ENCODE data around the gene CEP112. TPM values are rescaled to one million over a fixed set of nuclear protein-coding genes. Genes with fewer than 3 reads are reported as not detected.

Gene CEP112
- polyA plus RNA-seq, 1 donor (not counting 4 experiments of a cell fraction or from before 2014, with no cell fraction given), result 2.6 TPM

GRCh38 chr17:65703891-65704290, 488.0 kb downstream of the CEP112 start:
- no peak overlapping the region for H3K9ac ChIP-seq (ENCODE audit: control insufficient read depth, extremely low read depth, insufficient read depth, low read length)
- no peak overlapping the region for H3K4me2 ChIP-seq (ENCODE audit: control insufficient read depth, extremely low read depth, insufficient read depth, low read depth, low read length)
- no peaks in the 10 kb centered on the region for H3K9me3 ChIP-seq (ENCODE audit: control insufficient read depth, low read depth, low read length)
- no peak overlapping the region for H3K4me3 ChIP-seq (ENCODE audit: control insufficient read depth in 2 of 3, extremely low read depth in 1 of 3, insufficient read depth in 2 of 3, low read depth in 1 of 3, low read length in 3 of 3)
- dilution Hi-C loops (cut with MboI; ENCODE audit: extremely low pct_ligation_motif_present, low sequenced_read_pairs), result no loop called here
- H3K27ac ChIP-seq (ENCODE audit: control insufficient read depth, insufficient read depth, low read length), result no peak overlapping the region
- H3K79me2 ChIP-seq (ENCODE audit: control insufficient read depth, insufficient read depth, low read length), result no peaks in the 10 kb centered on the region
- FAIRE-seq (no peak), DNase-seq (ENCODE audit: low read depth, low spot score) (no peak)
- H4K20me1 ChIP-seq (ENCODE audit: control insufficient read depth, extremely low read depth, insufficient read depth, low read length), result no peaks in the 10 kb centered on the region
- H3K9me1 ChIP-seq (ENCODE audit: control insufficient read depth, extremely low read depth, insufficient read depth, low read length), result no peaks in the 10 kb centered on the region
- no peaks in the 10 kb centered on the region for H3K4me1 ChIP-seq (ENCODE audit: control insufficient read depth, extremely low read depth, insufficient read depth, low read length)
- no peaks in the 10 kb centered on the region for H3K27me3 ChIP-seq (ENCODE audit: control insufficient read depth, extremely low read depth, insufficient read depth, low read length)
- H3K36me3 ChIP-seq (ENCODE audit: control insufficient read depth in 2 of 2, extremely low read depth in 1 of 2, insufficient read depth in 2 of 2, low read length in 2 of 2), result no peaks in the 10 kb centered on the region
- no peak for TF ChIP-seq CTCF (optimal IDR thresholded peaks at IDR 0.05 in 1 of 3, IDR thresholded peaks at IDR 0.05 in 1 of 3, conservative IDR thresholded peaks at IDR 0.05 in 1 of 3; ENCODE audit: extremely low read depth in 1 of 3, insufficient read depth in 2 of 3, low read length in 3 of 3)
- H2AFZ ChIP-seq (ENCODE audit: control insufficient read depth, low read length), result no peak overlapping the region

GRCh38 chr17:65699459-65699858, 492.5 kb downstream of the CEP112 start:
- no peaks in the 10 kb centered on the region for H3K79me2 ChIP-seq (ENCODE audit: control insufficient read depth, insufficient read depth, low read length)
- dilution Hi-C loops (cut with MboI; ENCODE audit: extremely low pct_ligation_motif_present, low sequenced_read_pairs), result no loop called here
- no peak for FAIRE-seq

More at GRCh38 chr17:65699459-65699858, 492.5 kb downstream of the CEP112 start:
- Histone ChIP-seq H3K4me2 (ENCODE audit: control insufficient read depth, extremely low read depth, insufficient read depth, low read depth, low read length) (no peak overlapping the region), H3K36me3 (ENCODE audit: control insufficient read depth in 2 of 2, extremely low read depth in 1 of 2, insufficient read depth in 2 of 2, low read length in 2 of 2) (no peaks in the 10 kb centered on the region), H3K9ac (ENCODE audit: control insufficient read depth, extremely low read depth, insufficient read depth, low read length) (no peak overlapping the region), H3K9me1 (ENCODE audit: control insufficient read depth, extremely low read depth, insufficient read depth, low read length) (no peaks in the 10 kb centered on the region), H3K4me1 (ENCODE audit: control insufficient read depth, extremely low read depth, insufficient read depth, low read length) (no peaks in the 10 kb centered on the region), H2AFZ (ENCODE audit: control insufficient read depth, low read length) (no peak overlapping the region), H3K27ac (ENCODE audit: control insufficient read depth, insufficient read depth, low read length) (no peak overlapping the region), H3K4me3 (ENCODE audit: control insufficient read depth in 2 of 3, extremely low read depth in 1 of 3, insufficient read depth in 2 of 3, low read depth in 1 of 3, low read length in 3 of 3) (no peak overlapping the region), H3K27me3 (ENCODE audit: control insufficient read depth, extremely low read depth, insufficient read depth, low read length) (no peaks in the 10 kb centered on the region), H4K20me1 (ENCODE audit: control insufficient read depth, extremely low read depth, insufficient read depth, low read length) (no peaks in the 10 kb centered on the region), H3K9me3 (ENCODE audit: control insufficient read depth, low read depth, low read length) (no peaks in the 10 kb centered on the region)
- DNase-seq (ENCODE audit: low read depth, low spot score), result no peak
- no peak for TF ChIP-seq EZH2 (IDR thresholded peaks at IDR 0.05; ENCODE audit: low read length)
- TF ChIP-seq CTCF (optimal IDR thresholded peaks at IDR 0.05 in 1 of 3, IDR thresholded peaks at IDR 0.05 in 1 of 3, conservative IDR thresholded peaks at IDR 0.05 in 1 of 3; ENCODE audit: extremely low read depth in 1 of 3, insufficient read depth in 2 of 3, low read length in 3 of 3), result no peak

Measured in keratinocyte (primary cell).